ENCODE measurements around the gene CMTM7. TPM values are rescaled to one million over a fixed set of nuclear protein-coding genes. Genes with fewer than 3 reads are reported as not detected.

Gene CMTM7
- total RNA-seq, 1 donor from 2014 or later: 3.6 TPM

Other genes with a start within 250 kb of the CMTM7 start
- 17.1 TPM for gene CMTM8, start 153.2 kb upstream of the CMTM7 start, total RNA-seq
- gene CMTM6, start 111.0 kb downstream of the CMTM7 start, total RNA-seq: 46.5 TPM
- 10.4 TPM for gene DYNC1LI1, start 179.0 kb downstream of the CMTM7 start, total RNA-seq

Data from left lobe of liver (tissue), 1 donor.